ENCODE results near the gene CDC123.

Gene CDC123

GRCh38 chr10:12180221-12180974, 15.6 kb upstream of the CDC123 start:
- Histone ChIP-seq H3K4me1 (ENCODE audit: control insufficient read depth, insufficient read depth, low read length) (no peaks in the 10 kb centered on the region), H3K27ac (ENCODE audit: extremely low read depth, low read depth, low read length) (no peak overlapping the region), H3K9me3 (ENCODE audit: control insufficient read depth, insufficient read depth, low read depth, low read length) (no peaks in the 10 kb centered on the region), H3K36me3 (ENCODE audit: control insufficient read depth in 2 of 2, insufficient read depth in 1 of 2, low read length in 2 of 2) (peaks cover 44 to 86% of the 10 kb centered on the region in 2 experiments), H3K4me3 (ENCODE audit: low read depth, low read length) (no peak overlapping the region)
- ChIA-PET POLR2A (no interaction called here), CTCF (interaction anchor here (0.5 to 1.2 kb wide), 5 partner anchors 9 to 903 kb away, joined by 3 to 4 read pairs (median 4); no protein-coding TSS in a partner anchor)
- no peak for TF ChIP-seq ZNF112 (tag by site-specific recombination; IDR thresholded peaks at IDR 0.05)
- peak; percentile 30; the same call in 1 of the 2 replicates for TF ChIP-seq TCF7L2 (IDR thresholded peaks at IDR 0.05; ENCODE audit: borderline replicate concordance, low read depth, low read length)
- no peak for TF ChIP-seq ZNF571 (tag by site-specific recombination; IDR thresholded peaks at IDR 0.05)
- no peak for TF ChIP-seq ZNF555 (tag by site-specific recombination; conservative IDR thresholded peaks at IDR 0.05)
- no peak for TF ChIP-seq ZNF548 (tag by site-specific recombination; IDR thresholded peaks at IDR 0.05)
- TF ChIP-seq ZFP3 (tag by site-specific recombination; IDR thresholded peaks at IDR 0.05; ENCODE audit: low read depth): no peak
- no peak for TF ChIP-seq GLI2 (tag by site-specific recombination; IDR thresholded peaks at IDR 0.05; ENCODE audit: borderline replicate concordance, low read depth)
- peak; percentile 16; the same call in 1 of the 2 replicates for TF ChIP-seq FEZF1 (tag by site-specific recombination; IDR thresholded peaks at IDR 0.05)

- H3K27ac ChIP-seq (ENCODE audit: extremely low read depth, low read depth, low read length): no peak overlapping the region
- H3K9me3 ChIP-seq (ENCODE audit: control insufficient read depth, insufficient read depth, low read depth, low read length): no peaks in the 10 kb centered on the region
- POLR2A ChIA-PET: no interaction called here
- H3K4me3 ChIP-seq (ENCODE audit: low read depth, low read length): no peak overlapping the region
- no peaks in the 10 kb centered on the region for H3K4me1 ChIP-seq (ENCODE audit: control insufficient read depth, insufficient read depth, low read length)
- TF ChIP-seq ZSCAN16 (tag by site-specific recombination; IDR thresholded peaks at IDR 0.05) (no peak), ZNF184 (tag by site-specific recombination; IDR thresholded peaks at IDR 0.05) (no peak), ZNF707 (tag by site-specific recombination; IDR thresholded peaks at IDR 0.05) (no peak), GLI2 (tag by site-specific recombination; IDR thresholded peaks at IDR 0.05; ENCODE audit: borderline replicate concordance, low read depth) (no peak), ZNF555 (tag by site-specific recombination; conservative IDR thresholded peaks at IDR 0.05) (no peak), ZNF138 (tag by site-specific recombination; IDR thresholded peaks at IDR 0.05; ENCODE audit: borderline replicate concordance) (no peak), SETDB1 (IDR thresholded peaks at IDR 0.05; ENCODE audit: insufficient read length, low read length) (no peak), ZNF248 (tag by site-specific recombination; IDR thresholded peaks at IDR 0.05) (no peak), ZNF501 (tag by site-specific recombination; IDR thresholded peaks at IDR 0.05) (no peak), ZNF670 (tag by site-specific recombination; IDR thresholded peaks at IDR 0.05; ENCODE audit: low read depth) (no peak)
- H3K36me3 ChIP-seq (ENCODE audit: control insufficient read depth in 2 of 2, insufficient read depth in 1 of 2, low read length in 2 of 2): peaks cover 40 to 89% of the 10 kb centered on the region in 2 experiments
- CTCF ChIA-PET: interaction anchor here (0.5 to 0.8 kb wide), 3 partner anchors 9 to 902 kb away, joined by 3 to 4 read pairs (median 4); no protein-coding TSS in a partner anchor
Observed at GRCh38 chr10:12181065-12181775, 14.8 kb upstream of the CDC123 start.

- ChIA-PET POLR2A (no interaction called here), CTCF (no interaction called here)
Observed at GRCh38 chr10:12184165-12184564, 11.8 kb upstream of the CDC123 start.

More at GRCh38 chr10:12184165-12184564, 11.8 kb upstream of the CDC123 start:
- H3K27ac ChIP-seq (ENCODE audit: extremely low read depth, low read depth, low read length): no peak overlapping the region
- no peaks in the 10 kb centered on the region for H3K9me3 ChIP-seq (ENCODE audit: control insufficient read depth, insufficient read depth, low read depth, low read length)
- no peaks in the 10 kb centered on the region for H3K4me1 ChIP-seq (ENCODE audit: control insufficient read depth, insufficient read depth, low read length)
- no peak for TF ChIP-seq TCF7L2 (IDR thresholded peaks at IDR 0.05; ENCODE audit: borderline replicate concordance, low read depth, low read length)
- TF ChIP-seq ZNF426 (tag by site-specific recombination; IDR thresholded peaks at IDR 0.05): no peak
- TF ChIP-seq PRDM4 (tag by site-specific recombination; IDR thresholded peaks at IDR 0.05): no peak
- TF ChIP-seq ZNF76 (tag by site-specific recombination; IDR thresholded peaks at IDR 0.05; ENCODE audit: borderline replicate concordance, low read depth): no peak
- no peak for TF ChIP-seq ZNF664 (tag by site-specific recombination; IDR thresholded peaks at IDR 0.05)
- no peak for TF ChIP-seq ELK4 (IDR thresholded peaks at IDR 0.05; ENCODE audit: borderline replicate concordance, low read depth, low read length)
- no peak overlapping the region for H3K4me3 ChIP-seq (ENCODE audit: low read depth, low read length)
- peaks cover 46 to 70% of the 10 kb centered on the region in 2 experiments for H3K36me3 ChIP-seq (ENCODE audit: control insufficient read depth in 2 of 2, insufficient read depth in 1 of 2, low read length in 2 of 2)

Data from HEK293 (cell line).